ENCODE results near the gene CORIN. TPM values are rescaled to one million over a fixed set of nuclear protein-coding genes. Genes with fewer than 3 reads are reported as not detected.
"Not testable (repeated sequence)": the region's sequence is repeated elsewhere in the genome, so short reads cannot be mapped to it uniquely, and the experiment has no call there.

The CORIN gene
- total RNA-seq, 1 donor from 2014 or later = 53.9 TPM

DNA sequence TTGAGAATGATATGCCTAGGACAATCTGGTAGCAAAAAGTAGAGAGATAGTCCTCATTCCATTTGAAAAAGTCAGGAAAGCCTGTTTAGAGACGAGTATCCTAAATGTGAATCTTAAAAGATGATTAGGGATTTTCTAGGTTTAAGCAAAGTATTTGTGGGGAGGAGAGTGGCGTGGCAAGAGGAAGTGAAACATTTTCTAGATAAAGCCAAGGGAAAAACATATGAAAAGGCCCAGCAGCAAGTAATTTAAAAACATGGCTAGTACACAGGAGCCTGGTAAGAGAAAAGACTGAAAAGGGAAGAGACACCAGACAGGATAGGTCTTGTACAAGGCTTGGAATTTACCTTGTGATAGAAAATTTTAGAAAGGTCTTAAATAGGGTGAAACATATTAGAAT lies 45.9 kb downstream of the CORIN start:
- DNase-seq (ENCODE audit: missing footprints) = no peak

DNA sequence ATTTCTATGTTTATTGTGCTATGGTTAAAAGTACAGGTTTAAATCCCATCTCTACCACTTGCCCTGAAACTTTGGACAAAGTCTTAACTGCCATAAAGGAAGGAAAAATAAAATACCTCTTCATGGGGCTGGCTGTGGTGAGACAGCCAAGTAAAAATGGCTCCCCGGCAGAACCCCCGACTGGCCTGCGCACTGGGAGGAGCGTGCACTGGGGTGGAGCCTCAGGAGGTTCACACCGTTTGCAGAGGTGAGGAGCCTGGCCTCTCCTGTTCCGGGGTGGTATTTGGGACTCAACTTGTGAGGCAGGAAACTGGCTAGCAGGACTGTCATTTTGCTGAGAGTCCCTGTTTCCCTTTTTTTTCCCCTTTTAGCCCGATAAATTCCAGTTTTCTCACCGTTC lies 47.8 kb downstream of the CORIN start:
- intact Hi-C loops (cut with DNase I) = no loop called here
- ATAC-seq = no peak
- no peak for DNase-seq (ENCODE audit: missing footprints)

More for the DNA sequence above, 45.9 kb downstream of the CORIN start:
- ATAC-seq = no peak
- intact Hi-C loops (cut with DNase I) = no loop called here

DNA sequence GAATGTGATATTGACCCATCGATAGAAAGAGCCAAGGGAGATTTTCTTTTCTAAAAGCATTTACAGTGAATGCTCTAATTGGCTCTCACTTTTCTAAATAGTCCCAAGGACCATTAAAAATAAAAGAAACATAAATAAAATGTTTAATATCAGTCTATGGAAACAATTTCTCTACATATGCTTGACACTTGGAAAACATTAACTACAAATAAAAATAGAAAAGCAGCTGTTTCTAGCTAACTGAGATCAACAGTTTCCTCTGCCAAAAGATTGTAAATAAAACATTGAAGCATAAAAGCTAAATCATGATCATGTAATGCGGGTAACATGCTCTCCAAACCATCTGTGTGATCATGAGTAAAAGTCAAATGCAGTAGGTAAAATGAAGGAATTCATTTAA lies 49.7 kb downstream of the CORIN start:
- DNase-seq (ENCODE audit: missing footprints) (no peak), ATAC-seq (no peak)
- intact Hi-C loops (cut with DNase I) = loop anchor here (5.0 kb wide), 1 partner anchor 81 kb away; no protein-coding TSS in a partner anchor

DNA sequence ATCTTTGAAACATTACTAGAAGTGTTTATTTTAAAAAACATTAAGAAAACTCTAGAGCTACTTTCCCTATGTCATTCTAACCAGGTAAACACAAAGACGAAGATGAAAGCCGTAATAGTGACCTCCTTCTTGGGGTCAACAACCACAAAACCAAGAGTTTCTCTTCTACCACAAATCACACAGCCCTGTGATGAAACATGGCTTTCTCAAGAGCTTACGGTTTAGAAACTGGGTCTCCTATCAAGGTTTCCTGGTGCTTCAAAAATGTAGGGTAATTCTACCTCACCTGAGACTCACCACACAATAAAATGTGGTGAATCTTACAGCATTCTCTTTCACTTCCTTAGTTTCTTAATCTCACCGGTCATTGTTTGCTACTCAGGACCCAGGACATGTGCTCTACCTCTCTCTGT lies 50.9 kb downstream of the CORIN start:
- DNase-seq (ENCODE audit: missing footprints) (no peak), ATAC-seq (no peak)
- intact Hi-C loops (cut with DNase I) = loop anchor here (5.0 kb wide), 1 partner anchor 80 kb away; no protein-coding TSS in a partner anchor

DNA sequence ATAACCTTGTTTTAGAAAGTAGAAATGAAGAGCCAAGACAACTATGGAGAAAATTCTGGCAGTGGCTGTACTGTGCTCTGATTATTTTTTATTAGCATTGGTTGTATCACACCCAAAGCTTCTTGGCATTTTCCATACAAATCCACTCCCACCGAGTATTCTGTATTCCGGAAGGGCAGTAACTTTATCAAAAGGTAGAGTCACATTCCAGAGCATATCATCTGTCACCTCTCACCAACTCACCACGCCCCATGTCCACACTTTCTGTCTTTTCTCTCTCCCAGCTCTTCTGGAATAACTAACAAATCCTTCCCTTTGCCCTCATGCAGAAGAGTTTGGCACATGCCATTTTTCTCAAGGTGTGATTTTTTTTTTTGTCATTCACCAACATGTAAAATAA lies 52.7 kb downstream of the CORIN start:
- intact Hi-C loops (cut with DNase I) = loop anchor here (2.0 to 5.0 kb wide), 3 partner anchors 36 to 78 kb away; no protein-coding TSS in a partner anchor
- no peak for DNase-seq (ENCODE audit: missing footprints)
- ATAC-seq = peak; percentile 93

DNA sequence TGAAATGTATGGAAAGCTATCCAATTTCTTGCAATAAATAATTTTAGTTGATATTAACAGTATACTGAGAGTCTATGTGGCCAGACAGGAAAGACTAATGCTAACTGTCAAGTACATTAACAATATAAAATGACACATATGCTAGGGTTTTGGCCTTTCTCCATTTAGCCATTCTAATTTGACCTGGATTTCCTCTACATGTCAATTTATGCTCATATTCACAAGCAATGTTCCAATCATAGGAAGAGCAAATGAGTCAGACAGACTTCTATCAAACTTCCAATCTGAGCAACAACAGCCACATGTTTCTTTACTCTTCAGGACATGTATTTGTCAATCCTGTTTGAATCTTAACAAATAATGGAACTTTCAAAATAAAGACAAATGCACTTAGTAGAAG lies 53.6 kb downstream of the CORIN start:
- no peak for DNase-seq (ENCODE audit: missing footprints)
- intact Hi-C loops (cut with DNase I) = loop anchor here (2.0 to 5.0 kb wide), 3 partner anchors 35 to 53 kb away; partner anchors contain the start of gene CORIN
- no peak for ATAC-seq

DNA sequence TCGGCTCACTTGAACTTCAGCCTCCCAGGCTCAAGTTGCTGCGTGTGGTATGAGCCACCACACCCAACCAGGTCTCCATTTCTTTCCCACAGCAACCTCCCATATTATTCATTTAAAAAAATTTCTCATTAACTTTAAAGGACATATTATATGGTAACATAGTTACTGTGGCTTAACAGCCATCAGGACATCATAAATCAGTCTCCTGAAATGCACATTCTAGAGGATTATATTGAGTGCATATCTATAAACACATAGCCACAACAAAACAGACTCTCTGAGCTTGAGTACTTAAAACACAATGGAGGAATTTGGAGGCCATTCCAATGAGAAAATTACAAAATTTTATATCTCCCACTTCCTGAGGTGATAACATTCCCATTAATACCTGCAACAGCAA lies 61.5 kb downstream of the CORIN start:
- ATAC-seq (no peak), DNase-seq (ENCODE audit: missing footprints) (no peak)
- intact Hi-C loops (cut with DNase I) = no loop called here

DNA sequence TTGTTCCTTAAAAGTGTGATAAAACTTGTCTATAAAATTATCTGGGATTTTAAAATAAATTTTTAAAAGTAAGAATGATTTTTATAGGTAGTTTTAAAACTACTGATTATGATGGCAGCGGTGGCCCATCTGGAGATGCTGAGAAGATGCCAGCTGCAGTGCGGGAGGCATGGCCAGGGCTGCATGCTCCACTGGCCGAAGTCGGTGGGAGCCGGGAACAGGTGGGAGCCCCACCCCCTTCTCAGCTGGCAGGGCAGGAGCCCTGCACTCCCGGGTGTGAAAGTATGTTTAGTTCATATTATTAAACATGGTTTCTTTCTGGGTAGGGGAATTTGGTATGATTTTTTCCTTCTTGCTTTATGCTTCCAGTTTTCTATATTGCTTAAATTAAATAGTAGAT lies 63.8 kb downstream of the CORIN start:
- no peak for DNase-seq (ENCODE audit: missing footprints)
- intact Hi-C loops (cut with DNase I) = no loop called here

DNA sequence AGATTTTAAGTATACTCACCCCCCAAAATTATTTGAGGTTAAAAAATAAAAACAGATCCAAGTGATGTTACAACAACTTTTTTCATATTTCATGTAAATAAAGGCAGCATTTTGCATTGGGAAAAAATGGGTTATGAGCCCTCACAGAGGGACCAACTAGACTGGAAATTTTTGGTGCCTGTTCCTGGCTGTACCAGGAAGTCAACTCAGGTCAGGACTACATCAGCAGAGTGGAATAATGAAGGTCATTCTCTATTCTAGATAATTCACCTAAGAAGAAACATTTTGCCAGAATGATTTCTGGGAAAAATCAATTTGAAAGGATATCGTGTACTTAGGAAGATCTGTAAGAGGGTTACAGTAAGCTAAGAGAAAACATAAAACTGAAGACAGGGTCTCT lies 66.8 kb downstream of the CORIN start:
- intact Hi-C loops (cut with DNase I) = no loop called here
- ATAC-seq (no peak), DNase-seq (ENCODE audit: missing footprints) (no peak)

More for the DNA sequence above, 63.8 kb downstream of the CORIN start:
- no peak for ATAC-seq

DNA sequence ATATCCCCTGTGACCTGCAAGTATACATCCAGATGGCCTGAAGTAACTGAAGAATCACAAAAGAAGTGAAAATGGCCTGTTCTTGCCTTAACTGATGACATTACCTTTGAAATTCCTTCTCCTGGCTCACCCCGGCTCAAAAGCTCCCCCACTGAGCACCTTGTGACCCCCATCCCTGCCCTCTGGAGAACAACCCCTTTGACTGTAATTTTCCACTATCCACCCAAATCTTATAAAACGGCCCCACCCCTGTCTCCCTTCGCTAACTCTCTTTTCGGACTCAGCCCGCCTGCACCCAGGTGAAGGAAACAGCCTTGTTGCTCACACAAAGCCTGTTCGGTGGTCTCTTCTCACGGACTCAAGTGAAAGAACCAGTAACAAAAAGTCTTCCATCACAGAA lies 69.9 kb downstream of the CORIN start:
- ATAC-seq; intact Hi-C loops (cut with DNase I); DNase-seq (ENCODE audit: missing footprints): not testable (repeated sequence)

DNA sequence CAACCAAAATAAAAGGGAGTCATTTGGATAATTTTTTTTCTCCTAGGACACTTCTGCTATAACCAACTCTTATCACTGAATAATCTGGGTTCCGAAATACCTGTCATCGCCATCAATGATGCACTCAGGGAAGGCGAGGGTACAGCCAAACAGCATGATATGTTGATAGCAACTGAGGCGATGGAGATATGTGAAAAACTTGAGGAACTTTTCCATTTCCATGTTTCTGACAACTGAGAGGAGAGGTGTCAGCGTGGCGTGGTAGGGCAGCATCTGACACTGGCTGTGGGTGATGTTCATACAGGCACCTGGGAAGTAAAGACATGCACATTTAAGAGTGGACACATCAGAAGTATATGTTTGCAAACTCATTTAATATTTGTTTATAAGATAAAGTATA lies 74.6 kb downstream of the CORIN start:
- no peak for DNase-seq (ENCODE audit: missing footprints)
- intact Hi-C loops (cut with DNase I) = no loop called here
- peak; percentile 46 for ATAC-seq

DNA sequence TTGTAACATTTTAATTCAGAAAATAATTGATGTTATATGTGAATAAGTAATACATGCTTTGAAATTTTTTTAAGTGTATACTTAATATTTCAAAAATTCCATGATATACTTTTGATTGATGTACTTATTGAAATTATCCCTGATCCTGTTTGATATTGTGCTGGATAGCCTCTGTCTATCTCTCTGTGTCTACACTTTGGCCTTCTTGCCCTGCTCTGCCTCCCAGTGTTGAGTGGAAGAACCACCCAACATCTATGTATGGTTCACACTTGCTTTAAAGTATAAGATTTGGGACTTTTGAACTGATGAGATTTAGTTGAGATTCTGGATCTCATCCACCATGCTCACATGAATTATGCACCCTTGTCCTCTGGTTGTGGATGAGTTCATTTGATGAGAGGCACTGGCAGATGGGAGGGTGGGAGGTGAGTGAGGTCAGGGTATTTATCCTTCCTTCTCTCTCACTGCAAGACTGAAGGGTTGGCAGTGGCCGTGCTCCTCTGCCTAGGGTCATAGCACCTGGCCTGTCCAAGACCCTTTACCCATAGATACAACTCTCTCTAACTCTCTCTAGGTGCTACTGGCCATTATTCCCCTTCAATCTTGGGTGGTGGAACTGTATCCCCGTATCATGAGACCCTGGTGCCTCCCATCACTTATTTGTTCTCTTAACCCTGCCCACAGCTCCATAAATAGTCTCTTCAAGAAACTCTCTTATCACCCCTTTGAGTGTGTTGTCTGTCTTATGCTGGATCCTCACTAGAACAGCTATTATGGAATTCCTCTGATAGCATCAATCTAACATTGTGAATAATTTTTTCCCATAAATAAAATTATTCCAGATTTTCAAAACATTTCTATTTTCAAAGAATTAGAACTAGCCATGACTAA lies 75.2 kb downstream of the CORIN start:
- no peak for DNase-seq (ENCODE audit: missing footprints)
- ATAC-seq = peak; percentile 31
- intact Hi-C loops (cut with DNase I) = no loop called here

DNA sequence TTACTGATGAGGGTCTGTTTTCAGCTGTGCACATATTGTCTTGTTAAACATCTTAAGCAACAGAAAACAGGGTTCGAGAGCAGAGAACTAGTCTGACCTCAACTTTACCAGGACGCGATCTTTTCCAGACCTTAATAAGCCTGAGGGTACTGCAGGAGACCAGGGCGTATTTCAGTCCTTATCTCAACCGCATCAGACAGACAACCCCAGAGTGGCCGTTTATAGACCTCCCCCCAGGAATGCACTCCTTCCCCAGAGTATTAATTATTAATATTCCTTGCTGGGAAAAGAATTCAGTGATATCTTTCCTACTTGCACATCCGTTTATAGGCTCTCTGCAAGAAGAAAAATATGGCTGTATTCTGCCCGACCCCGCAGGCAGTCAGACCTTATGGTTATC lies 84.6 kb downstream of the CORIN start:
- intact Hi-C loops (cut with DNase I); DNase-seq (ENCODE audit: missing footprints); ATAC-seq: not testable (repeated sequence)

DNA sequence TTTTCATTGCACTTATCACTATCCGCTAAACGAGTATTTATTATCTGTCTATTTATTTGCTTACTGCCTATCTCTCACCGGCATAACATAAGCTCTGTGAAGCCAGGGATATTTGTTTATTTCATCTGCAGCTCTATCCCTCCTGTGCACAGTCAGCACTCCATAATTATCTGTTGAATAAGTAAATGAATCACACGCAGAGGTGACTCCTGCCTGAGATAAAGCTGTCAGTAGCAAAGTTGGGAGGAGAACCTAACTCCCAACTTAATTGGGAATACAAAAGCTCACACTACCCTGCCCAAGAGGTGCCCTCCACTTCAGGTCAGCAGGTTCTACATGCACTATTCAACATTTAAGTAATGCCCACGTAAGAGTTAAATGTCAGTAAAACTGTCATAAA lies 85.7 kb downstream of the CORIN start:
- ATAC-seq = peak; percentile 65
- DNase-seq (ENCODE audit: missing footprints) = no peak
- intact Hi-C loops (cut with DNase I) = no loop called here

DNA sequence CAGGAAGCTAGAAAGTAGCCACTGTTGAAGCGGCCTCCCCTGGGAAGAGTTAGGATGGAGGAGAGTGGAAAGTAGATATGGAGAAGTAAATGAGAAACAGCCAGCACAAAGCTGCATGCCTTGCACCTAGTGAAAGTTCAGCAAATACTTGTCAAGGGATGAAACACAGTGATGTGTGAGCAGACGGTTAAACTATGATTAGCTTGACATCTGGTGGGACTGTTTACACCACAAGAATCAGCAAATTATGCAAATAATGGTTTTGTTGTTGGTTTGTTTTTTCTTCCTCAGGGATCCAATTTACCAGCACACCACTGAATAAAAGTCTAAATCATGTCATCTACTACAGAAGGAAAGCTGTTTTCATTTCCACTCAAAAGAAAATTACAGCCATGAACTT lies 87.1 kb downstream of the CORIN start:
- no peak for DNase-seq (ENCODE audit: missing footprints)
- intact Hi-C loops (cut with DNase I) = no loop called here
- ATAC-seq = no peak

DNA sequence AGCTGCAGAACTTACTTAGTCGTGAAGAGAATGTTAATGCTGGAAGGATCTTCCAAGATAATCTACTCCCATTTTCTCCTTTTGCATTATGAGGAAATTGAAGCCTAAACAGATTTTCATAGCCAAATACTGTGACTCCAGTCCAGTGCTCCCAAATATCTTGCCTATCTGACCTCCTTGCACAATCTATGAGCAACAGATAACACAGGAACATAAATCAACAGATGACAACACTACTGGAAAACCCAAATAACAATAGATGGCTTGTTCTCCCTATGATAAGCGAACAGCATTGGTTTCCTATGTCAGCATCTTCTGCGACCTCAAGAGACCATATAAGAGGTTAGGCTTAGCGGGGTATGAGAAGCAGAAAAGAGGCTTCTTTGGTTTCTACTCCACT lies 88.0 kb downstream of the CORIN start:
- intact Hi-C loops (cut with DNase I) = loop anchor here (2.0 to 5.0 kb wide), 3 partner anchors 35 to 81 kb away; no protein-coding TSS in a partner anchor
- DNase-seq (ENCODE audit: missing footprints) (no peak), ATAC-seq (no peak)

DNA sequence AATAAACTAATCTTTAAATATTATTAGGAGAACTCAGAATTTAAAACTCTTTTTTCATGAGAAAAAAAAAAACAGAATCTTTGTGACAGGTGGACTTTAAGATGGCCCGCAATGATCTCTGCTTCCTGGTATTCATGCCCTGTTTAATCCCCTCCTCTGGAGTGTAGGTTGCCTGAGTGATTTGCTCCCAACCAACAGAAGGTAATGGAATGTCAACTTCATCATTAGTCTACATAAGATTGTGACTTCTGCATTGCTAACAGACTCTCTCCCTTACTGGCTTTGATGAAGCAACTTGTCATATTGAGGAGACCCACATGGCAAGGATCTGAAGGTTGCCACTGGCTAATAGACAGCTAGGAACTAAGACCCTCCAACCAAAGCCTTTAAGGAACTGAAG lies 88.8 kb downstream of the CORIN start:
- DNase-seq (ENCODE audit: missing footprints) (no peak), ATAC-seq (no peak)
- intact Hi-C loops (cut with DNase I) = loop anchor here (2.0 to 5.0 kb wide), 3 partner anchors 36 to 82 kb away; no protein-coding TSS in a partner anchor

DNA sequence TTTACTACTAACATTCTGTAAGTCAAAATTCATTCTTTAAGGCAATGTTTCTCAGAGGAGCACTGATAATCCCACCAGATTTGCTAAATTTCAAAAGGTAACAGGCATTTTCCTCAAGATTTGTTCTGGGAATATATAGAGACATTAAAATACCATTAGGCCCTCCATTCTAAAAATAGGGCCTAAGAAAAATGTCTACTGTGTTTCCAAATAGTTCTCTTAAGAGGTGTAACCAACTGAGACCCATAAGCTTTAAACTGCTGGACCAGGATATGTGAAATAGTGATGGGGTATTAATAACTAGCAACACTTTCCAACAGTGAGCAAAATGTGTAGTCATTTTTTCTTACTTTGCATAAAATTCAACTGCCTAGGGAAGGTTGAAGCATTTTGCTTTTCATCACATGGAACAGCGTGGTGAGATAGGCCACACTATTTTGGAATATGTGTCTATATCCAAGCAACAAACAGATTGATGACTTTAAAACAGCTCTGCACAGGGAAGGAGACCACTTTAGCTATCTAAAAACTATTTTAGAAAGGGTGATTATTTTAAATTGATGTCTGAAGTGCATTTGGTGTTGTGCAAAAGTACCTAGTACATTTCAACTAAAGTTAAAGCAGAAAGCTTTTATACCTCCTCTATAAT lies 89.9 kb downstream of the CORIN start:
- intact Hi-C loops (cut with DNase I) = loop anchor here (2.0 to 5.0 kb wide), 3 partner anchors 37 to 83 kb away; no protein-coding TSS in a partner anchor
- ATAC-seq = peak; percentile 87
- no peak for DNase-seq (ENCODE audit: missing footprints)

DNA sequence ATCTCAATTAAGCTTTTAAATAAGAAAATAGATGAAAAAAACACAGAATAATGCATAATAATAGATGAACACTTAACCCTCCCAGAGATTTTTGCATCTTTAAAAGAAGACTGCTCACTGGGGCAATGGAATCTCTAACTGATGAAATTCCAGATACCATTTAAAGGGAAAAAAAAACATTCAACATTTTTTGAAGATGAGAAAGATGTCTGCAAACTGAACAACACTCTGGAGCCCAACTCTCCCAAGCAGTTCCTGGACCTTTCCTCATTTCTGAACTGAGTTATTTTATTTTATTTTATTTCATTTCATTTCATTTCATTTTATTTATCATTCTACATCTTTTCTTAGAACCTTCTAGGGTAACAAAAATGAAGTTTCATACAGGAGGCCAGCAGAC lies 90.7 kb downstream of the CORIN start:
- intact Hi-C loops (cut with DNase I) = loop anchor here (5.0 kb wide), 1 partner anchor 40 kb away; no protein-coding TSS in a partner anchor
- no peak for DNase-seq (ENCODE audit: missing footprints)
- no peak for ATAC-seq

DNA sequence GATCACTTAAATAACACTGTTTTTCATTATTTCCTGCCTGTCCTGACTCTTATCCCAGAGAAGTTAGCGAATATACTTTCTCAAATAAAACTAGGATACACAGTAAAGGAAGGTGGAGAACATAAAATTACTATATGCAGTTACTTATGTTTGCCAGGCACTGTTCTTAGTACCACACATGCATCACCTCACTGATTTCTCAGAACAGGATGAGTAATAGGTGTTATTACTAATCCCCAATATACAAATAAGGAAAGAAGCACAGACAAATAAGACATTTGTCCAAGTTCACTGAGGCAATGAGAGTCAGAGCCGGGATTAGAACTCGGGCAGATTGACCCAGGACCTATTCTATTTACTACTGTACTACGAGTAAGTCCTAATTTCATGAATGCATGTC lies 91.7 kb downstream of the CORIN start:
- DNase-seq (ENCODE audit: missing footprints) (no peak), ATAC-seq (no peak)
- intact Hi-C loops (cut with DNase I) = loop anchor here (5.0 kb wide), 1 partner anchor 39 kb away; no protein-coding TSS in a partner anchor
